HEK293 (cell line): ENCODE measurements around the gene TGM6.

Experiments
- ATF2 ChIP-seq: fragments of 450-650 bp; formaldehyde crosslinking; IDR thresholded peaks from 2 replicates; pipeline ENCODE4 v1.5.1; 2016; ENCODE audit warnings: missing biosample characterization, missing genetic modification characterization, low read depth
- CTCF ChIP-seq: fragments of 450-650 bp; formaldehyde crosslinking; IDR thresholded peaks from 2 replicates; pipeline ENCODE4 v1.5.1; 2016; ENCODE audit warnings: missing biosample characterization, missing genetic modification characterization
- HOXA7 ChIP-seq: sonication (generic); formaldehyde crosslinking; IDR thresholded peaks from 2 replicates; pipeline ENCODE4 v1.8.1; 2022; ENCODE audit warnings: missing genetic modification reagents, borderline replicate concordance
- REST ChIP-seq: fragments of 450-650 bp; formaldehyde crosslinking; IDR thresholded peaks from 2 replicates; pipeline ENCODE4 v1.5.1; 2016; ENCODE audit warnings: missing biosample characterization, missing genetic modification characterization
- YY1 ChIP-seq: fragments of 450-650 bp; formaldehyde crosslinking; IDR thresholded peaks from 2 replicates; pipeline ENCODE4 v1.5.1; 2018; ENCODE audit warnings: missing biosample characterization, missing genetic modification characterization
- ZBTB8A ChIP-seq: fragments of 450-650 bp; formaldehyde crosslinking; IDR thresholded peaks from 2 replicates; pipeline ENCODE4 v1.5.1; 2016; ENCODE audit warnings: missing biosample characterization, missing genetic modification characterization
- ZNF274 ChIP-seq, 2 experiments: fragments of 200-500 bp in 1 of 2; fragments of 450-650 bp in 1 of 2; sonication (Bioruptor generic) in 1 of 2; formaldehyde crosslinking in 1 of 2; IDR thresholded peaks; 2 replicates each; pipeline versions ENCODE4 v1.5.1 to v1.6.1; 2014 to 2016; ENCODE audit warnings: borderline replicate concordance in 1 of 2, inconsistent platforms in 1 of 2, low read length in 1 of 2, missing biosample characterization in 1 of 2, missing genetic modification characterization in 1 of 2
- ZNF416 ChIP-seq: fragments of 450-650 bp; formaldehyde crosslinking; IDR thresholded peaks from 2 replicates; pipeline ENCODE4 v1.5.1; 2016; ENCODE audit warnings: missing biosample characterization, missing genetic modification characterization
- ZNF521 ChIP-seq: fragments of 450-650 bp; formaldehyde crosslinking; IDR thresholded peaks from 2 replicates; pipeline ENCODE4 v1.5.1; 2017; ENCODE audit warnings: missing biosample characterization, mild to moderate bottlenecking, missing genetic modification characterization

GRCh38 chr20:2380601-2381000 lies at the start of gene TGM6:
- TF ChIP-seq ZNF416 (tag by site-specific recombination) (no peak), ZNF521 (tag by site-specific recombination) (no peak), REST (tag by site-specific recombination) (no peak), CTCF (tag by site-specific recombination) (no peak), ZBTB8A (tag by site-specific recombination) (no peak), YY1 (tag by site-specific recombination) (no peak), ATF2 (tag by site-specific recombination) (no peak), HOXA7 (no peak), ZNF274 (IDR thresholded peaks at IDR 0.05; ENCODE audit: low read length) (no peak), ZNF274 (tag by site-specific recombination; IDR thresholded peaks at IDR 0.05; ENCODE audit: borderline replicate concordance) (no peak)
